Astrocyte (in vitro differentiated cells and primary cell): ENCODE data around the gene ZNF516. TPM values are rescaled to one million over a fixed set of nuclear protein-coding genes. Genes with fewer than 3 reads are reported as not detected.

ENCODE experiments used
- DNase-seq: peaks from one replicate; pipeline ENCODE4 v3.0.0-alpha.2; 2010; ENCODE audit warnings: low read depth
- FAIRE-seq: peaks from 2 replicates; lab custom pipeline; 2011; peaks lifted over from hg19 to GRCh38; lab: Jason Lieb, UNC
- H2AFZ ChIP-seq: 2 replicates; pipeline ENCODE4 v1.6.0; 2012; ENCODE audit warnings: low read depth, low read length, inconsistent platforms
- H3K27ac ChIP-seq: 2 replicates; pipeline ENCODE4 v1.5.1; 2011; ENCODE audit warnings: low read depth, low read length, inconsistent platforms
- H3K27me3 ChIP-seq: 2 replicates; pipeline ENCODE4 v1.6.0; 2011; ENCODE audit warnings: low read length, inconsistent platforms; ENCODE audit not compliant: insufficient read depth
- H3K36me3 ChIP-seq: 2 replicates; pipeline ENCODE4 v1.5.1; 2011; ENCODE audit warnings: low read length, inconsistent platforms; ENCODE audit not compliant: insufficient read depth
- H3K4me1 ChIP-seq: 2 replicates; pipeline ENCODE4 v1.5.1; 2011; ENCODE audit warnings: low read length, inconsistent platforms; ENCODE audit not compliant: insufficient read depth
- H3K4me2 ChIP-seq: 2 replicates; pipeline ENCODE4 v1.6.0; 2012; ENCODE audit warnings: low read length, inconsistent platforms
- H3K4me3 ChIP-seq: 2 replicates; pipeline ENCODE4 v1.5.1; 2011; ENCODE audit warnings: low read depth, mild to moderate bottlenecking, low read length, inconsistent platforms; ENCODE audit not compliant: insufficient read depth
- H3K79me2 ChIP-seq: 2 replicates; pipeline ENCODE4 v1.6.0; 2012; ENCODE audit warnings: mild to moderate bottlenecking, low read length, inconsistent platforms; ENCODE audit not compliant: insufficient read depth
- H3K9ac ChIP-seq: 2 replicates; pipeline ENCODE4 v1.6.0; 2012; ENCODE audit warnings: mild to moderate bottlenecking, low read length, inconsistent platforms
- H3K9me3 ChIP-seq: 2 replicates; pipeline ENCODE4 v1.5.1; 2012; ENCODE audit warnings: low read depth, mild to moderate bottlenecking, low read length, inconsistent platforms; ENCODE audit not compliant: insufficient read depth
- H4K20me1 ChIP-seq: 2 replicates; pipeline ENCODE4 v1.6.0; 2012; ENCODE audit warnings: low read length, inconsistent platforms; ENCODE audit not compliant: insufficient read depth
- H3K27ac Mint-ChIP-seq: one replicate; pipeline ENCODE4 v1.8.0; 2021; ENCODE audit warnings: mild to moderate bottlenecking, mixed read lengths; ENCODE audit not compliant: unreplicated experiment
- H3K27me3 Mint-ChIP-seq: one replicate; pipeline ENCODE4 v1.8.0; 2021; ENCODE audit warnings: low read depth, mixed read lengths; ENCODE audit not compliant: unreplicated experiment
- H3K36me3 Mint-ChIP-seq: one replicate; pipeline ENCODE4 v1.8.0; 2021; ENCODE audit warnings: low read depth, mixed read lengths; ENCODE audit not compliant: unreplicated experiment
- H3K4me1 Mint-ChIP-seq: one replicate; pipeline ENCODE4 v1.8.0; 2021; ENCODE audit warnings: low read depth, mixed read lengths; ENCODE audit not compliant: unreplicated experiment
- H3K4me3 Mint-ChIP-seq: one replicate; pipeline ENCODE4 v1.8.0; 2021; ENCODE audit warnings: mild to moderate bottlenecking, moderate library complexity, mixed read lengths; ENCODE audit not compliant: unreplicated experiment
- H3K9me3 Mint-ChIP-seq: one replicate; pipeline ENCODE4 v1.8.0; 2021; ENCODE audit warnings: mild to moderate bottlenecking, mixed read lengths; ENCODE audit not compliant: unreplicated experiment
- EZH2 ChIP-seq: IDR thresholded peaks from 2 replicates; pipeline ENCODE4 v1.6.1; 2012; ENCODE audit warnings: mild to moderate bottlenecking, low read length, inconsistent platforms; ENCODE audit not compliant: insufficient read depth
- total RNA-seq: library from RNA; stranded (reverse); gene quantifications from 2 replicates; pipeline ENCODE4 v1.2.1, GENCODE V29; 2021
- TF ChIP-seq, protein P1 (sequence below): IDR thresholded peaks from 2 replicates; pipeline ENCODE4 v1.5.1; 2011; ENCODE audit warnings: low read depth, mild to moderate bottlenecking, inconsistent platforms, low read length, moderate library complexity; ENCODE audit not compliant: insufficient read depth

The ZNF516 gene
- total RNA-seq, 1 donor from 2014 or later: 59.8 TPM

DNA sequence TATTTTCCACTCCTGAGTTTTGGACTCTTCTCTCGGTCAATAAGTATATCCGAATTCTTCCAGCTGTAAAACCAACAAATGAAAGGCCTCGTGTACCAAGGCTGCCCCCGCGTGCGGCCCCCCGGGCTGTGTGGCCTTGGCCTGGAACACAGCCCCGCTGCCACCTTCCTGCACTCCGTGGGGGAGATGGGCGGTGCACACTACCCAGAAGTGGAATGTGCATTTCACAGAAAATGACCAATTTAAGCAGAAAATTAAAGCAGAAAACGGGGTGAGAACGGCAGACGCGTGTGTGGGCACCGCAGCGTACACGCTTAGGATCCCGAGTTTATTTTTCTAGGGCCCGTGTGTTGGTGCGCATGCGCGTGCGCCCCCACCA, 34.4 kb upstream of the ZNF516 start:
- peak overlapping the region; percentile 74 for H2AFZ ChIP-seq
- peaks cover 6% of the 10 kb centered on the region for H3K27me3 ChIP-seq
- peak overlapping the region; percentile 84 for H3K4me2 ChIP-seq
- no peaks in the 10 kb centered on the region for H3K36me3 ChIP-seq
- no peak overlapping the region for H3K27ac ChIP-seq
- H3K79me2 ChIP-seq: no peaks in the 10 kb centered on the region
- H3K4me3 ChIP-seq: no peak overlapping the region
- H3K9ac ChIP-seq: no peak overlapping the region
- no peak for DNase-seq
- no peak for FAIRE-seq
- TF ChIP-seq, protein P1, sequence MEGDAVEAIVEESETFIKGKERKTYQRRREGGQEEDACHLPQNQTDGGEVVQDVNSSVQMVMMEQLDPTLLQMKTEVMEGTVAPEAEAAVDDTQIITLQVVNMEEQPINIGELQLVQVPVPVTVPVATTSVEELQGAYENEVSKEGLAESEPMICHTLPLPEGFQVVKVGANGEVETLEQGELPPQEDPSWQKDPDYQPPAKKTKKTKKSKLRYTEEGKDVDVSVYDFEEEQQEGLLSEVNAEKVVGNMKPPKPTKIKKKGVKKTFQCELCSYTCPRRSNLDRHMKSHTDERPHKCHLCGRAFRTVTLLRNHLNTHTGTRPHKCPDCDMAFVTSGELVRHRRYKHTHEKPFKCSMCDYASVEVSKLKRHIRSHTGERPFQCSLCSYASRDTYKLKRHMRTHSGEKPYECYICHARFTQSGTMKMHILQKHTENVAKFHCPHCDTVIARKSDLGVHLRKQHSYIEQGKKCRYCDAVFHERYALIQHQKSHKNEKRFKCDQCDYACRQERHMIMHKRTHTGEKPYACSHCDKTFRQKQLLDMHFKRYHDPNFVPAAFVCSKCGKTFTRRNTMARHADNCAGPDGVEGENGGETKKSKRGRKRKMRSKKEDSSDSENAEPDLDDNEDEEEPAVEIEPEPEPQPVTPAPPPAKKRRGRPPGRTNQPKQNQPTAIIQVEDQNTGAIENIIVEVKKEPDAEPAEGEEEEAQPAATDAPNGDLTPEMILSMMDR: no peak
- TF ChIP-seq EZH2: no peak
- Mint-ChIP-seq H3K36me3 (no peaks in the 10 kb centered on the region), H3K4me3 (no peak overlapping the region), H3K27me3 (peaks cover 6% of the 10 kb centered on the region), H3K4me1 (peaks cover 6% of the 10 kb centered on the region), H3K9me3 (peaks cover 2% of the 10 kb centered on the region), H3K27ac (no peak overlapping the region)
- no peaks in the 10 kb centered on the region for H3K9me3 ChIP-seq
- peaks cover 5% of the 10 kb centered on the region for H3K4me1 ChIP-seq
- H4K20me1 ChIP-seq: no peaks in the 10 kb centered on the region

DNA sequence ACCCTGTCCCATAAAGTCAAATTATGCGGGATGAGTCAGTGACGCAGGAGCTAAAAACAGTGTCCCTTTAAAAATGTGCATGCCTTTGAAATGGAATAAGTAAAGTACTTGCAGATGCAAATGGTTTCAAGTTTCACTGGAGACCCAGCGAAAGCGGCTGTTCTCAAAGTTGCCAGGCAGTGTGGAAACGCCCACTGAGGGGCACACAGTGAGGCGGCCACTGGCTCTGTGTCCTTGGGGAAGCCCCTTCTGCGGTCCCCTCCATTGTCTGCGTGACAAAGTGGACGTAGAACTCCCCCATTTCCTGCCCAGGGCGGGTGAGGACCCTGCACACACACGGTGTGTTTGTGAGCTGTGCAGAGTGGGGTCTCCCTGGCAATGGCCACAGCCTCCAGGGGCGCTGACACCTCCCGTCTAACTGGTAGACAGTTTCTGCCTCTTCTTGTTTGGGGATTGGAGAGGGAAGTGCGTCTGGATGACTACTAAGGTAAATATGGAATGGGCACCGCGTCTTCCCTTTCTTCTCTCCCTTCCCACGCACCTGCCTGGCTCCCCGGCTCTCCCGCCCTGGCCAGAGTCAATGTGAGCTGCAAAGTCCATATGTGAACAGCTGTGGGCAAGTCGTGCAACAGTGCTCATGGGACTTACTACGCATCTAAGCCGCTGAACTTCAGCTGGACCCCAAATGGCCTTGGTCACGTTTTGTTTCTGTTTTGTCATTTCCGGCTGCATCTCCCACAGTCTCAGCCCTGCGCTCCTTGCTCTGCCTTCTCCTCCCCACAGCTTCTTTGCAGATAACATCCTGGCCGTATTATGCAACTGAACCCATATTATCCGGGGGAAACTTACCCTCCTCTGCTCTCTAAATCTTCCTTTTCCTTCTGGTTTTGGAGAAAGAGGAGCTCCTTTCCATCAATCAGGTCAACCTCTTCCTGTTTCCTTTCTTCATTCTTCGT, 33.7 kb upstream of the ZNF516 start:
- H3K27ac Mint-ChIP-seq: no peak overlapping the region
- no peaks in the 10 kb centered on the region for H3K36me3 Mint-ChIP-seq
- Histone ChIP-seq H3K4me1 (peaks cover 5% of the 10 kb centered on the region), H4K20me1 (no peaks in the 10 kb centered on the region), H3K4me3 (peak overlapping the region; percentile 30), H3K27me3 (peaks cover 6% of the 10 kb centered on the region), H3K79me2 (no peaks in the 10 kb centered on the region), H2AFZ (peak overlapping the region; percentile 74), H3K9me3 (no peaks in the 10 kb centered on the region), H3K36me3 (no peaks in the 10 kb centered on the region), H3K9ac (peak overlapping the region; percentile 13), H3K4me2 (peak overlapping the region; percentile 84), H3K27ac (no peak overlapping the region)
- FAIRE-seq (no peak), DNase-seq (peak; percentile 39)
- H3K9me3 Mint-ChIP-seq: peaks cover 2% of the 10 kb centered on the region
- peaks cover 6% of the 10 kb centered on the region for H3K4me1 Mint-ChIP-seq
- no peak overlapping the region for H3K4me3 Mint-ChIP-seq
- peaks cover 6% of the 10 kb centered on the region for H3K27me3 Mint-ChIP-seq
- TF ChIP-seq, protein P1: no peak
- TF ChIP-seq EZH2: no peak

DNA sequence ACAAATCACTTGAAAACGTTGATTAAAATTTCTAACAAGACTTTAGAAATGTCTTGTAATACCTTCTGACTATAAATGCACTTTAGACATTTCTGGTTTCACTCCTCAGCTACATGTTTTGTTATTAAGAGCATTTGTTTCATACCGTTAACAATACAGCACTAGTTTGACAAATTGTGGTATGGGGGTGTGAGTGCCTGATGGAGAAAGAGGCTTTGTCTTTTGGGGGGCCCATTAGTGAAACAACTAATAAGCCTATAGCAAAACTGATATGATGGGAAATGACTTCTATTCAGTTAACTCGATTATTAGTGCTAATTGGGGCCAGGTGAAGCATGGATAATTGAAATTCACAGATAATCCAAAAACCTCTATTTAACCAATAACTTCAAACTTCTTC, 30.9 kb upstream of the ZNF516 start:
- Histone ChIP-seq H3K27me3 (peaks cover 6% of the 10 kb centered on the region), H3K4me2 (peak overlapping the region; percentile 96), H3K4me1 (peaks cover 9% of the 10 kb centered on the region), H2AFZ (no peak overlapping the region), H3K79me2 (no peaks in the 10 kb centered on the region), H3K9me3 (no peaks in the 10 kb centered on the region), H3K9ac (no peak overlapping the region), H3K4me3 (no peak overlapping the region), H3K27ac (no peak overlapping the region), H3K36me3 (no peaks in the 10 kb centered on the region), H4K20me1 (no peaks in the 10 kb centered on the region)
- TF ChIP-seq, protein P1: no peak
- no peak for TF ChIP-seq EZH2
- Mint-ChIP-seq H3K4me3 (no peak overlapping the region), H3K27me3 (peaks cover 2% of the 10 kb centered on the region), H3K4me1 (peaks cover 6% of the 10 kb centered on the region), H3K36me3 (no peaks in the 10 kb centered on the region), H3K27ac (no peak overlapping the region), H3K9me3 (peaks cover 2% of the 10 kb centered on the region)
- no peak for FAIRE-seq
- no peak for DNase-seq
